Psoas muscle (tissue), 8 donors: ENCODE results near the gene BET1. TPM values are rescaled to one million over a fixed set of nuclear protein-coding genes. Genes with fewer than 3 reads are reported as not detected.

Experiments
- ATAC-seq, 4 donors: fragments of 200-7000 bp; cut with Tn5 transposase; one replicate each; pipeline ENCODE4 v1.9.1; 2020; ENCODE audit warnings: moderate library complexity in 3 of 4, mild to moderate bottlenecking in 2 of 4
- DNase-seq, 2 donors: peaks; one replicate each; pipeline ENCODE4 v3.0.0-alpha.2; 2020
- H3K27ac ChIP-seq: fragments of 200-600 bp; one replicate; pipeline ENCODE4 v1.8.0; 2022
- H3K27me3 ChIP-seq, 3 donors: fragments of 200-600 bp in 1 of 3; one replicate each; pipeline versions ENCODE4 v1.6.1 to v1.8.0; 2013 to 2022; ENCODE audit warnings: low read length in 2 of 3, mild to moderate bottlenecking in 2 of 3, moderate library complexity in 1 of 3; ENCODE audit not compliant: insufficient read depth in 3 of 3
- H3K36me3 ChIP-seq, 2 donors: fragments of 200-600 bp in 1 of 2; one replicate each; pipeline versions ENCODE4 v1.6.1 to v1.8.0; 2013 to 2022; ENCODE audit warnings: low read depth in 1 of 2, mild to moderate bottlenecking in 1 of 2, moderate library complexity in 1 of 2; ENCODE audit not compliant: insufficient read depth in 1 of 2
- H3K4me1 ChIP-seq: fragments of 200-600 bp; one replicate; pipeline ENCODE4 v1.8.0; 2022
- H3K4me3 ChIP-seq: fragments of 200-600 bp; one replicate; pipeline ENCODE4 v1.8.0; 2022; ENCODE audit warnings: mild to moderate bottlenecking
- H3K9me3 ChIP-seq: fragments of 200-600 bp; one replicate; pipeline ENCODE4 v1.8.0; 2022
- CTCF ChIP-seq: fragments of 200-600 bp; IDR thresholded peaks from one replicate; pipeline ENCODE4 v1.8.0; 2022; ENCODE audit warnings: antibody characterized with exemption
- WGBS, 3 donors: extraction: QIAGEN DNeasy Blood & Tissue Kit; methylation state at CpG; one replicate each; pipeline versions ENCODE4 v1.1.6 to v1.1.7; 2013; 5-methylcytosine and 5-hydroxymethylcytosine counted together
- intact Hi-C, 2 donors: fragments of 100-400 bp; cut with DNase I; formaldehyde crosslinking; loops; one replicate each; pipeline versions ENCODE4 v1.11.0 to v1.14.2; 2022
- polyA plus RNA-seq, 3 donors: library from polyadenylated mRNA; stranded (reverse); fragments of 200-250 nt; gene quantifications; one replicate each; pipeline ENCODE4 v1.2.3, GENCODE V29; 2013
- total RNA-seq, 4 donors: library from RNA; stranded (reverse); fragmentation: NEBNext Ultra II Directional in 2 of 4; extraction: Animal tissue kit (Norgen Biotek cat#: 25700) in 2 of 4; gene quantifications; one replicate each; pipeline versions ENCODE4 v1.2.1 to v1.2.4, GENCODE V29; 2021 to 2023
- donor health status: healthy with polysubstance abuse.
- donor health status: DM: no; HTN: no; CAD: no; lungs with moderate emphysema.
- donor health status: Bipolar disorder and iron deficiency.
- donor health status: healthy.
- donor health status: DM: yes; HTN: yes; CAD: no.
- donor health status: DM: no; HTN: no; CAD: no.
- donor health status: DM: no; HTN: no; CAD: no.
- donor health status: DM: yes; HTN: yes; CAD: no.

Gene BET1
- total and polyA plus RNA-seq, 7 donors: 6.7 to 14.2 (median 9.2) TPM

DNA sequence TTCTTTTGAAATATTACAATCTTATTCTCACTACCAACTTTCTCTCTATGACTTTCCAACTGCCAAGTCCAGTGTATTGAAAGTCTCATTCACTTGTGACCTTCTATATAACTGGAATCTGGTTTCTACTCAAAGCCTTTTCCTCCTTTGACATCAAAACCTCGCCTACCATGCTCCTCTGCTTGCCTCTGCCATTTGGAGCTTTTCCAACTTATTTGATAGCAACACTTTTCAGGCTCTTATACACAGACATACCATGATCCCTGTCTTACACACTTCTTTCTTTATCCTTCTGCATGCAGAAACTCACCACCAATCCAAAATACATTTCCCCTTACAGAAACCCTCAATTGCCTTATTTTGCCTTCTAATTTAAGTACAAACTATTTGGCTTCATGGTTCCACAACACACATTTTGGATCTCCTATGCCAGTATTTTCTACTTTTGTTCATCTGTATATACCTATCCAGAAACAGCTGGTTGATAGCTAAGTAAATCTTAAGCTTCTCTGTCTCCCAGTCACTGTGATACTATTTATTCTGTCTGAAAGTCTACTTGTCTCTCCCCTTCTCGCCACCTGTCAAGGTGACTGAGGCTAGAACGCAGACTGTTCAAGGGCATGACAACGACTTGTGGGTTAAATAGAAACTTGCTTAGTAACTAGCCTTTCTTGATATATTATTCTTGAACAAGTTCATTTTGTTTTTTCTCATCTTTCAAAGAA lies 60.2 kb downstream of the BET1 start:
- WGBS, 3 donors: 67 to 72% (median 68%) methylated on average over 4 of the region's 4 CpGs
- ATAC-seq (no peak), DNase-seq (no peak)
- Histone ChIP-seq H3K36me3 (no peaks in the 10 kb centered on the region), H3K4me1 (no peaks in the 10 kb centered on the region), H3K27ac (no peak overlapping the region), H3K27me3 (no peaks in the 10 kb centered on the region), H3K4me3 (no peak overlapping the region), H3K9me3 (no peaks in the 10 kb centered on the region)
- TF ChIP-seq CTCF: no peak
- intact Hi-C loops: no loop called here

Other genes starting within 250 kb of the BET1 start
- 1 to 10 TPM in 3 of 4 donors, under 1 TPM in 1; 0.79 to 7.5 (median 2.4) TPM for gene TFPI2, start 113.6 kb downstream of the BET1 start, total RNA-seq
- 1 to 10 TPM in 2 of 3 donors, under 1 TPM in 1; 0.66 to 2.4 (median 2.3) TPM for gene TFPI2, start 113.6 kb downstream of the BET1 start, polyA plus RNA-seq
- gene GNGT1, start 97.8 kb downstream of the BET1 start, total RNA-seq: not detected
- gene GNGT1, start 97.8 kb downstream of the BET1 start, polyA plus RNA-seq: under 1 TPM in 1 of 3 donors, not detected in 2; 0.07 TPM
- 10 to 100 TPM in 1 of 4 donors, 1 to 10 TPM in 3; 6.3 to 11.0 (median 9.0) TPM for gene GNG11, start 82.6 kb downstream of the BET1 start, total RNA-seq
- 10 to 100 TPM in 2 of 3 donors, 1 to 10 TPM in 1; 9.1 to 15.8 (median 15.2) TPM for gene GNG11, start 82.6 kb downstream of the BET1 start, polyA plus RNA-seq